GM21737 (cell line): ENCODE results near the gene SERPINE2.

Experiments used
- ATAC-seq: cut with Tn5 transposase; IDR thresholded peaks from one replicate; pipeline ENCODE4 v1.9.1; 2021; ENCODE audit warnings: mild to moderate bottlenecking, moderate library complexity; ENCODE audit not compliant: unreplicated experiment

The SERPINE2 gene

GRCh38 chr2:224046752-224047151 lies 7.7 kb upstream of the SERPINE2 start:
- no peak for ATAC-seq

GRCh38 chr2:224042191-224042696 lies 3.2 kb upstream of the SERPINE2 start:
- ATAC-seq, result no peak

GRCh38 chr2:224041554-224041953 lies 2.5 kb upstream of the SERPINE2 start:
- ATAC-seq, result no peak

- ATAC-seq, result no peak
Measured at GRCh38 chr2:224040753-224041152, 1.7 kb upstream of the SERPINE2 start.

GRCh38 chr2:224039770-224040440 lies 819 bp upstream of the SERPINE2 start:
- peak; percentile 6 for ATAC-seq

GRCh38 chr2:224038830-224039079 lies 331 bp downstream of the SERPINE2 start:
- ATAC-seq, result no peak

GRCh38 chr2:224038049-224038829 lies 847 bp downstream of the SERPINE2 start:
- ATAC-seq, result peak; percentile 48

- ATAC-seq, result no peak
Measured at GRCh38 chr2:224036731-224037361, 2.2 kb downstream of the SERPINE2 start.

GRCh38 chr2:224034017-224034416 lies 5.1 kb downstream of the SERPINE2 start:
- no peak for ATAC-seq

GRCh38 chr2:224033601-224034000 lies 5.5 kb downstream of the SERPINE2 start:
- ATAC-seq, result no peak

- no peak for ATAC-seq
Measured at GRCh38 chr2:224032283-224032682, 6.8 kb downstream of the SERPINE2 start.

GRCh38 chr2:224031358-224031970 lies 7.6 kb downstream of the SERPINE2 start:
- no peak for ATAC-seq

- ATAC-seq, result no peak
Measured at GRCh38 chr2:224030786-224031185, 8.3 kb downstream of the SERPINE2 start.

GRCh38 chr2:224029876-224030275 lies 9.2 kb downstream of the SERPINE2 start:
- no peak for ATAC-seq

GRCh38 chr2:224027931-224028330 lies 11.2 kb downstream of the SERPINE2 start:
- no peak for ATAC-seq

- no peak for ATAC-seq
Measured at GRCh38 chr2:224027070-224027469, 12.0 kb downstream of the SERPINE2 start.

GRCh38 chr2:224025874-224026273 lies 13.2 kb downstream of the SERPINE2 start:
- ATAC-seq, result peak; percentile 97

- no peak for ATAC-seq
Measured at GRCh38 chr2:224024270-224024669, 14.8 kb downstream of the SERPINE2 start.

- ATAC-seq, result no peak
Measured at GRCh38 chr2:224023188-224023587, 15.9 kb downstream of the SERPINE2 start.

GRCh38 chr2:224022486-224022885 lies 16.6 kb downstream of the SERPINE2 start:
- no peak for ATAC-seq

GRCh38 chr2:224020523-224020922 lies 18.6 kb downstream of the SERPINE2 start:
- no peak for ATAC-seq

- no peak for ATAC-seq
Measured at GRCh38 chr2:224017957-224018356, 21.1 kb downstream of the SERPINE2 start.
